ENCODE measurements around the gene SPO11.

Gene SPO11

GRCh38 chr20:57308451-57309271 lies 20.9 kb upstream of the SPO11 start:
- in situ Hi-C loops (cut with MboI; ENCODE audit: low pct_unique_long_range_greater_than_20kb, low sequenced_read_pairs): no loop called here

GRCh38 chr20:57309544-57310115 lies 20.0 kb upstream of the SPO11 start:
- DNase-seq: no peak
- in situ Hi-C loops (cut with MboI; ENCODE audit: low pct_unique_long_range_greater_than_20kb, low sequenced_read_pairs): no loop called here

More at GRCh38 chr20:57308451-57309271, 20.9 kb upstream of the SPO11 start:
- no peak for DNase-seq

- no peak for DNase-seq
- in situ Hi-C loops (cut with MboI; ENCODE audit: low pct_unique_long_range_greater_than_20kb, low sequenced_read_pairs): no loop called here
These were observed 18.6 kb upstream of the SPO11 start for GRCh38 chr20:57310821-57311514.

- in situ Hi-C loops (cut with MboI; ENCODE audit: low pct_unique_long_range_greater_than_20kb, low sequenced_read_pairs): no loop called here
- DNase-seq: no peak
These were observed 17.5 kb upstream of the SPO11 start for GRCh38 chr20:57312138-57312537.

GRCh38 chr20:57313230-57313629 lies 16.4 kb upstream of the SPO11 start:
- in situ Hi-C loops (cut with MboI; ENCODE audit: low pct_unique_long_range_greater_than_20kb, low sequenced_read_pairs): no loop called here
- DNase-seq: no peak

GRCh38 chr20:57313951-57314350 lies 15.7 kb upstream of the SPO11 start:
- DNase-seq: no peak
- in situ Hi-C loops (cut with MboI; ENCODE audit: low pct_unique_long_range_greater_than_20kb, low sequenced_read_pairs): no loop called here

- in situ Hi-C loops (cut with MboI; ENCODE audit: low pct_unique_long_range_greater_than_20kb, low sequenced_read_pairs): no loop called here
- no peak for DNase-seq
These were observed 14.3 kb upstream of the SPO11 start for GRCh38 chr20:57315083-57315975.

- DNase-seq: no peak
- in situ Hi-C loops (cut with MboI; ENCODE audit: low pct_unique_long_range_greater_than_20kb, low sequenced_read_pairs): no loop called here
These were observed 13.6 kb upstream of the SPO11 start for GRCh38 chr20:57315976-57316480.

GRCh38 chr20:57316795-57317201 lies 12.8 kb upstream of the SPO11 start:
- in situ Hi-C loops (cut with MboI; ENCODE audit: low pct_unique_long_range_greater_than_20kb, low sequenced_read_pairs): no loop called here
- DNase-seq: no peak

GRCh38 chr20:57317316-57317788 lies 12.3 kb upstream of the SPO11 start:
- in situ Hi-C loops (cut with MboI; ENCODE audit: low pct_unique_long_range_greater_than_20kb, low sequenced_read_pairs): no loop called here
- DNase-seq: no peak

- DNase-seq: no peak
- in situ Hi-C loops (cut with MboI; ENCODE audit: low pct_unique_long_range_greater_than_20kb, low sequenced_read_pairs): no loop called here
These were observed 11.7 kb upstream of the SPO11 start for GRCh38 chr20:57317789-57318371.

GRCh38 chr20:57319584-57319983 lies 10.0 kb upstream of the SPO11 start:
- in situ Hi-C loops (cut with MboI; ENCODE audit: low pct_unique_long_range_greater_than_20kb, low sequenced_read_pairs): no loop called here
- DNase-seq: no peak

- in situ Hi-C loops (cut with MboI; ENCODE audit: low pct_unique_long_range_greater_than_20kb, low sequenced_read_pairs): no loop called here
- DNase-seq: no peak
These were observed 9.2 kb upstream of the SPO11 start for GRCh38 chr20:57320358-57320757.

GRCh38 chr20:57321142-57321541 lies 8.5 kb upstream of the SPO11 start:
- in situ Hi-C loops (cut with MboI; ENCODE audit: low pct_unique_long_range_greater_than_20kb, low sequenced_read_pairs): no loop called here
- no peak for DNase-seq

- in situ Hi-C loops (cut with MboI; ENCODE audit: low pct_unique_long_range_greater_than_20kb, low sequenced_read_pairs): no loop called here
- no peak for DNase-seq
These were observed 7.1 kb upstream of the SPO11 start for GRCh38 chr20:57322476-57322875.

- DNase-seq: no peak
- in situ Hi-C loops (cut with MboI; ENCODE audit: low pct_unique_long_range_greater_than_20kb, low sequenced_read_pairs): no loop called here
These were observed 6.6 kb upstream of the SPO11 start for GRCh38 chr20:57323034-57323433.

GRCh38 chr20:57325632-57326356 lies 3.8 kb upstream of the SPO11 start:
- in situ Hi-C loops (cut with MboI; ENCODE audit: low pct_unique_long_range_greater_than_20kb, low sequenced_read_pairs): no loop called here
- no peak for DNase-seq
